Measurements from ENCODE around the gene ZMAT5.

Gene ZMAT5

DNA sequence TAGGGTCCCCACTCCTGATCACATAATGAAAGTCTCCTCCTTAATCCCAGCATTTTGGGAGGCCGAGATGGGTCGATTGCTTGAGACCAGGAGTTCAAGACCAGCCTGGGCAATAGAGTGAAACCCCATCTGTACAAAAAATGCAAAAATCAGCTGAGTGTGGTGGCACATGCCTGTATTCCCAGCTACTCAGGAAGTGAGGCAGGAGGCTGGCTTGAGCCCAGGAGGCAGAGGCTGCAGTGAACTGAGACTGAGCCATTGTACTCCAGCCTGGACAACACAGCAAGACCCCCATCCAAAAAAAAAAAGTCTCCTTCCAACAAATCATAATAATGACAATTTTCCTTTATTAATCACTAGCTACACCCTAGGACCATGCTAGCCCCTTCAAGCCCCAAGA lies 15.1 kb downstream of the ZMAT5 start:
- no peak for DNase-seq

DNA sequence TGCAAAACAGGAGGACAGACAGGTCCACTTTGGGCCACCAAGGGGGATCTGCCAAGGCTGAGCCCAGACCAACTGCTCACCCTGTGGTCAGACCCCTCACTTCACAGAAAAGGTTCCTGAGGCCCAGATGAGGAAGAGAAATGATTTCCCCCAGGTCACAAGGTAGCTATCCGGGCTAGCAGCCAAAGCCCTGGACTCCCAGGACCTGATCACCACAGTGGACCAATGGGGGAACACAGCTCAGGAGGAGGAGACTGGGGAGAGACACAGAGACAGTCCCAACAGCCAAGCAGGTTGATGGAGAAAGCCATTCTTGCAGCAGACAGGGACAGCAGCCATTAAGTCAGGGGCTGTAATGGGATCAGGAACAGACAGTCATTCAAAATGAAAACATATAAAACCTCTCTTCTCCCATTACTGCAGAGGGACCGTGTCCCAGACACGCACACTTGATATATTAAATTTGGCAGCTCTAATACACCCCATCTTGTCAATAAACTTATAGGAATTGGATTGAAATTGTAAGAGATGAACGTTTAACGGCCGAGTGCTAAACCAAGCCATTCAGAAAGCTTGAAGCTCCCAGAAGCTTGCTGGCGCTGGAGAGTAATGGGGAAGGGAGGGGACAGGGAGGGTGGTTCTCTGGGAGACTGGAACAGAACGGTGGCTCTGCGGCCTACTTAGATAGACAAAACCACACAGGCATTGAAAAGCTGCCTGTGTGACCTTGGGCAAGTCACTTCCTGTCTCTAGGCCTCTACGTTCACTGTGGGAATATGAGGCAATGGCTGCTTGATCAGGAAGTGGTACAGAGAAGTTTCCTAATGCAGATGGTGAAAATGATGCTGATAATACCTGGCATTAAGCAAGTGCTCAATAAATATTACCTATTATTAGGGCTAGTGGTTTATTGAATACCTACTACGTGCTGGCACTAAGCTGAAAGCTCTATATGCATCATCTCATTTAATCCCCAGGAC lies 16.0 kb downstream of the ZMAT5 start:
- DNase-seq: no peak

DNA sequence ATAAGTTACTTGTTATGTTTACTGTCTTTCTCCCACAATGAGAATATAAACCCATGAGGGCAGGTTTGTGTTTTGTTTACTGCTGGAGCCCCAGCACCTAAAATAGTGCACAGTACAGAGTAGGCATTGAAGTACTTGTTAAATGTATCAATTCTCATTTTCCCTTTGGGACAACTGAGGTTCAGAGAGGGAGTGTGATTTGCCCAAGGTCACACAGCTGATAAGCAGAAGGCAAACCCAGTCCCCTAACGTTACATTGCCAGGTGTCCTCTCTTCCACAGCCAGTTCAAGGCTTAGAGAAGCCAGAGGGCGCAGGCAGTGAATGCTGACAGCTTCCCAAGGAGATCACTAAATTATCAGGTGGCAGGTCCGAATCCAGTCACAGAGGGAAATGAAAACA lies 16.8 kb downstream of the ZMAT5 start:
- DNase-seq: no peak

GRCh38 chr22:29748248-29748893 lies 18.4 kb downstream of the ZMAT5 start:
- no peak for DNase-seq

DNA sequence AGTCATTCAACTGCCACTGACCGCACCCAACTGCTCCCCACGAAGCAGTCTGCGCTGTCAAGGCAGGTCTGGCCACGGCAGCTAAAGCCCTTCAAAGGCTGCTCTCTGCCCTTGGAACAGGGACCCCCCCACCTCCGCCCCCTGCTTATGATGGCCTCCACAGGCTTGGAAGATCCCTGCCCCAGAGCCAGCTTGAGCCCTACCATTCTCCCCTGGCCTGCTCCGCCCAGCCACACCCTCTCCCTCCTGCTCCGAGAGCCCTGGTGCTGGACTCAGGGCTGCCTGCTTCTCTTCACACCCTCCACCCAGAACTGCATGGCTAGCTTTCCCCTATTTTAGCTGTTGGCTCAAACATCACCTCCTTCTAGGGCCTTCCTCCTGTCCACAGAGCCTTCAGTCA lies 19.0 kb downstream of the ZMAT5 start:
- no peak for DNase-seq

- DNase-seq: peak; percentile 94
These were observed 21.9 kb downstream of the ZMAT5 start for GRCh38 chr22:29744902-29745301.

GRCh38 chr22:29742326-29742725 lies 24.5 kb downstream of the ZMAT5 start:
- DNase-seq: no peak

GRCh38 chr22:29741926-29742325 lies 24.9 kb downstream of the ZMAT5 start:
- no peak for DNase-seq

- no peak for DNase-seq
These were observed 26.6 kb downstream of the ZMAT5 start for GRCh38 chr22:29740216-29740615.

DNA sequence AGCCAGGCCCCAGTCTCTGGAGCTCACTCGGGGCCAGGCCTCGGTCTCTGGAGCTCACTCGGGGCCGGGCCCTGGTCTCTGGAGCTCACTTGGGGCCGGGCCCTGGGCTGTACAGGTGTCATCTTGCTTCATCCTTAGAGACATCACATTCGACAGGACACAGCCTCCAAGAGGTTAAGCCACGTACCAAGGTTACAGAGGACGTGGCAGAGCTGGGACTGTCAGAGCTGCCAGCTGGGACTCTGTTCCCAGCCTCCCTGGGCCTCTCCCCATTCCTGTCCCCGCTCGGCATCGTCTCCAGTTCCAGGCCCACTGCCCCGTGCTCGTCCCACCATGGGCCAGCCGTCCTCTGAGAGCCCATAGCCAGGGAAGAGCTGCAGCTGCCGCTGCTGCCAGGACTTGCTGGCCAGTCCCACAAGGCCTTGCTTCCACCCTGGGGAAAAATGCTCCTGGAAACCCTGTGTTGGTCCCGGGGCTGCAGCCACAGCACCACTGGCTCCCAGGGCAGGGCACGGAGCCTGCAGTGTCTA lies 27.4 kb downstream of the ZMAT5 start:
- DNase-seq: no peak

GRCh38 chr22:29738118-29738815 lies 28.5 kb downstream of the ZMAT5 start:
- no peak for DNase-seq

GRCh38 chr22:29737251-29738117 lies 29.3 kb downstream of the ZMAT5 start:
- no peak for DNase-seq

GRCh38 chr22:29735416-29735815 lies 31.4 kb downstream of the ZMAT5 start:
- DNase-seq: no peak

- no peak for DNase-seq
These were observed 32.0 kb downstream of the ZMAT5 start for GRCh38 chr22:29734838-29735237.

DNA sequence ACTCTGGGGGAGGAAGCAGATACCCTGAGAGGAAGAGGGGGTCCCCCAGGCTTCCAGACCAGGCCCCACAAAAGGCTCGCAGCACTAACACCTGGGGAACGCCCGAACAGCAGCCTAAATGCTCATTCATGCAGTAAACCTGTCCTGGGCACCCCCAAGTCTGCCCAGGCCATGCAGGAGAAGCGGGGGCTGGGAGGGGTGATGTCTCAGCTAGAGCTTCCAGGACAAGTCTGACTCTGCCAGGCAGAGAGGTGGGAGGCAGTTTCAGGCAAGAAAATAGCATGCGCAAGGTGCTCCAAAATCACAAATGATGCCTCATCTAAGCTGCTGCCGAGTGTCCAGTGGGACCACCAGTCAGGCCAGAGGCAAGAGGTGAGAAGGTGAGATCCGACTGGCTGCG lies 32.4 kb downstream of the ZMAT5 start:
- no peak for DNase-seq

DNA sequence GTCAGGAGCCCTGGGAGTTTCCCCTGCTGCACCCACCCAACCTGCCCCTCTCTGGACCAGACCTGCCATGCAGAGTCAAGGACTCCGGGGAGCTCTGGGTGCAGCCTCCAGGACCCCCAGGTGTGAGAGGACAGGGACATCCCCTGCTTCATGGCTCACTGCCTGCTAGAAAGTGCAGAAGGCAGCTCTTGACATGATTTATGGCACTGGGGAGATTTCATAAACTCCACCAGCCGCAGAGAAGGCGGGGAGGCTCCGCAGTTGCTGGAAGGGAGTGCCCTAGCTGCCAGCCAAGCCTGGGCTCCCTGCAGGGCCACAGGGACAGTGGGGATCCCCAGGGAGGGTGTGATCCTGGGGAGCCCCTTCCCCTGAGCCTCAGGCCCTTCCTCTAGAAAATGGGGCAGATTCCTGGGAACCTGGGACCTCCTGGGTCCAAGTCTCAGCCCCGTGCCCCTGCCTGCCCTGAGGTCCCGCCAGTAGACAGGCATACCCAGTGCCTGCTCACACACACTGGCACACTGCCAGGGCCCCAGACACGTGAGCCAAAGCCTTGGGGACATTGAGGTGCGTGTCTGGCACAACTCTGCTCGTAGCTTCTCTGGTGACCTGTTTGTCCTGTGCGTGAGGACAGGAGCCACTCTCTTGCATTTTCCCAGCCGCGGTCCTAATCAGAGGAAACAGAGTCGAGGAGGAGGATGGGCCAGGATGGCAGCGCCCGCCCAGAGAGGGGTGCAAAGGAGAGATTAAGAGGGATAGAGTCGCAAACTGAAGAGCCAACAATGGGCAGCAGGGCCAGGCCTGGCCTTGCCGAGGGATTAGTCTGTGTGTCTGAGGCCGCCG lies 33.2 kb downstream of the ZMAT5 start:
- DNase-seq: peak; percentile 61

- no peak for DNase-seq
These were observed 33.9 kb downstream of the ZMAT5 start for GRCh38 chr22:29732883-29733282.

GRCh38 chr22:29731058-29731850 lies 35.6 kb downstream of the ZMAT5 start:
- no peak for DNase-seq

GRCh38 chr22:29729161-29729560 lies 37.6 kb downstream of the ZMAT5 start:
- DNase-seq: no peak

DNA sequence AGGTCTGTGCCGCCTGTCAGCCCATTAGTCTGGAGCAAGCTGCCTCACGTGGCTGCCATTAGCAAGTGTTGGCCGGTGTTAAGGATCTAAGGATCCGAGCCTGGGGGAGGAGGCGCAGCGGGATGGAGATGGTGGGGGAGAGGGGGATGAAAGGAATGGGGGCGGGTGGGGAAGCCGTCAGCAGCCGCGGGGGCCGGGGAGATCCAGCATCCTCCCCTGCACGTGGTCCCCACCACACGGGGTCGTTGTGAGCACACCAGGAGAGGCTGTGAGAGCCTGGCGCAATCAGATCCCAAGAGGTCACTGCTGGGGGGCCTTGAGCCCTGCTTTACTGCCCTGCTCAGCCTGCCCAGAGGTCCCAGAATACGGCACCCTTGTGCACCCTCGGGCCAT lies 39.7 kb downstream of the ZMAT5 start:
- DNase-seq: no peak
